ENCODE results near the gene CTNND1. TPM values are rescaled to one million over a fixed set of nuclear protein-coding genes. Genes with fewer than 3 reads are reported as not detected.
A peak's percentile ranks its signal among the peaks of the same experiment; 100 is the strongest.

The CTNND1 gene
- total and polyA plus RNA-seq, 9 of the 15 experiments (the other 6 are each of a cell fraction or from before 2014, with no cell fraction given), result 11.1 to 74.0 (median 43.3) TPM

GRCh38 chr11:57712256-57713150 is 49.1 kb upstream of the CTNND1 start, which contains the start of gene TMX2 (continued):
- TF ChIP-seq ARID4B (CRISPR knock-in tag; IDR thresholded peaks at IDR 0.05) (0 out of 2 replicates have a peak, but pooled peaks have one; percentile 7), PHB2 (IDR thresholded peaks at IDR 0.05; ENCODE audit: low read depth) (0 out of 2 replicates have a peak, but pooled peaks have one; percentile 37), CEBPG (CRISPR knock-in tag; IDR thresholded peaks at IDR 0.05) (no peak), CEBPG (tag; conservative IDR thresholded peaks at IDR 0.05 in 1 of 2, IDR thresholded peaks at IDR 0.05 in 1 of 2) (no peak), RBBP5 (IDR thresholded peaks at IDR 0.05; ENCODE audit: borderline replicate concordance, insufficient read depth, low read length, poor library complexity, severe bottlenecking) (peak; percentile 82), GABPB2 (CRISPR knock-in tag; conservative IDR thresholded peaks at IDR 0.05) (0 out of 2 replicates have a peak, but pooled peaks have one; percentile 17), ZKSCAN1 (IDR thresholded peaks at IDR 0.05; ENCODE audit: low read depth, low read length) (no peak), RNF219 (CRISPR knock-in tag; IDR thresholded peaks at IDR 0.05) (no peak), VEZF1 (CRISPR knock-in tag; IDR thresholded peaks at IDR 0.05) (peak; percentile 99), CCAR2 (IDR thresholded peaks at IDR 0.05; ENCODE audit: low read depth, low read length) (no peak), ZNF830 (CRISPR knock-in tag; IDR thresholded peaks at IDR 0.05) (no peak), SP1 (CRISPR knock-in tag; IDR thresholded peaks at IDR 0.05) (peak; percentile 42), HDAC2 (IDR thresholded peaks at IDR 0.05) (peak; percentile 57; the same call in 1 of the 2 replicates), HDAC3 (IDR thresholded peaks at IDR 0.05; ENCODE audit: borderline replicate concordance, partially characterized antibody) (no peak), YBX1 (IDR thresholded peaks at IDR 0.05) (no peak), MAX (CRISPR knock-in tag; IDR thresholded peaks at IDR 0.05) (peak; percentile 78), SPI1 (IDR thresholded peaks at IDR 0.05; ENCODE audit: borderline replicate concordance, low read depth, low read length) (no peak), ZNF263 (CRISPR knock-in tag; IDR thresholded peaks at IDR 0.05; ENCODE audit: borderline replicate concordance) (no peak), ZC3H11A (IDR thresholded peaks at IDR 0.05; ENCODE audit: low read depth, low read length) (no peak)

Data from K562 (cell line).